HG02938 (cell line): ENCODE results near the gene SPON1.
A peak's percentile ranks its signal among the peaks of the same experiment; 100 is the strongest.
"Not testable (repeated sequence)": the region's sequence is repeated elsewhere in the genome, so short reads cannot be mapped to it uniquely, and the experiment has no call there.

Source experiments
- ATAC-seq: cut with Tn5 transposase; IDR thresholded peaks from one replicate; pipeline ENCODE4 v1.9.1; 2021; ENCODE audit warnings: mild to moderate bottlenecking, moderate library complexity; ENCODE audit not compliant: unreplicated experiment

Gene SPON1

DNA sequence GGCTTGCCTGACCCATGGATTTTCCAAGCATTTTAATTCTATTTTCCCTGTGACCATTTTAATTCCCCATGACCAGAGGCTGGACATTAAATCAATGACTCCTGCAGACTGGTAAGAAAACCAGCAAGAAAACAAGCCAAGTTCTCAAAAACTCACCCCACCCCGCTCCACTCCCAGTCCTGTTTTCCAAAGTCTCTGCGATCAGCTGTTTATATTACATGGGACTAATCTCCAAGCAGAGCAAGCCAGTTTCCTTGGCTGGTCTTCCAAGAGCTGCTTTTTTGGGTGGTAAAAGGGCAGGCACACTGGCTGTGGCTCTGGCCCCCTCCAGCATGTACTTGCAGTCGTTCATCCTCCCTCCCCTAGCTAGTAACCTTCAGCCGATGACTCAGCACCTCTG is 298.5 kb downstream of the SPON1 start:
- no peak for ATAC-seq

GRCh38 chr11:14262271-14262846 is 299.8 kb downstream of the SPON1 start:
- ATAC-seq, result no peak

- ATAC-seq, result no peak
Observed at GRCh38 chr11:14264966-14265365, 302.4 kb downstream of the SPON1 start.

DNA sequence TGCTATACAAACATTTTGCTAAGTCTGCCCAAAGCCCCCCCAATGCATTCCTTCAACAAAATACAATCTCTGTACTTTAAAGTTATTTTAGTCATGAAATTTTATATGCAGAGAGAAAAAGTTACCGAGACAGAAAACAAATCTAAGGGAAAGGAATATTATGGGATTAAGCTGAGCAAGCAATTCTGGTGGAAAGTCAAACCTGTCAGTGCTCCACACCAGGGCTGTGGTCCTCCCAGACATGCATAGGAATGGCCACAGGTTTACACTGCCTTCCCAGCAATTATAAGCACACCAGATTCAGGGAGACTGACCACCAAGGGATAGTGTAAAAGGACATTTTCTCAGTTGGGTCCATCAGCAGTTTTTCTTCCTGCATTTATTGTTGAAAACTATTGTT is 304.1 kb downstream of the SPON1 start:
- no peak for ATAC-seq

DNA sequence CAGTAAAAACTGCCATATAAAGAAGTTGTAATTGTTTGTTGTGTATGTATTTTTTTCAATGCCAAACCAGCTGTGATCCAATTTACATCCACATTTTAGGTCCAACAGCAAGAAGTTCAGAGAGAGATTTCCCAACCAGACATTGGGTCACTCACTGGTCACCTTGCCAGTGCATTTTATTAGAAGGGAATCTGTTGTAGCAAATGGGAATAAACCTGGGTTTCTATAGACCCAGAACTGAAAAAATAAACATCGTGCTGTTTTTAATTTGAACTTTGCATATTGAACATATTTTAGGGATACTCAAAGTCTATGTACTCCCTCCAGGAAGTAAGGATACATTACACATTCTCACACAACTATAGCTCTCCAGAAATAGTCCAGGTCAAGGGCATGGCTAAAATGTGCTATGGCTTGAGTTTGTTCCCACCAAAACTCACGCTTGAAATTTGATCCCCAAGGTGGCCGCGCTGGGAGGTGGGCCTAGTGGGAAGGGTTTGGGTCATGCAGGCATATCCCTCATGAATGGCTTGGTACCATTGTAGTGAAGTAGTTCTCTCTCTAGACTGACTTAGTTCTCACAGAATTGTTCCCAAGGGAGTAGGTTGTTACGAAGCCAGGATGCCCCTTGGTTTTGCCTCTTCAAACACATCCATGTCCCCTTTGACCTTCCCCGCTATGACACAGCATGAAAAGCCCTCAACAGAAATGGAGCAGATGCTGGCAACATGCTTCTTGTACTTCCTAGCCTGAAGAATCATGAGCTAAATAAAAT is 305.5 kb downstream of the SPON1 start:
- ATAC-seq, result no peak

GRCh38 chr11:14269692-14270573 is 307.4 kb downstream of the SPON1 start:
- no peak for ATAC-seq

GRCh38 chr11:14270690-14271542 is 308.4 kb downstream of the SPON1 start:
- peak; percentile 68 for ATAC-seq

GRCh38 chr11:14273895-14274294 is 311.4 kb downstream of the SPON1 start:
- no peak for ATAC-seq

DNA sequence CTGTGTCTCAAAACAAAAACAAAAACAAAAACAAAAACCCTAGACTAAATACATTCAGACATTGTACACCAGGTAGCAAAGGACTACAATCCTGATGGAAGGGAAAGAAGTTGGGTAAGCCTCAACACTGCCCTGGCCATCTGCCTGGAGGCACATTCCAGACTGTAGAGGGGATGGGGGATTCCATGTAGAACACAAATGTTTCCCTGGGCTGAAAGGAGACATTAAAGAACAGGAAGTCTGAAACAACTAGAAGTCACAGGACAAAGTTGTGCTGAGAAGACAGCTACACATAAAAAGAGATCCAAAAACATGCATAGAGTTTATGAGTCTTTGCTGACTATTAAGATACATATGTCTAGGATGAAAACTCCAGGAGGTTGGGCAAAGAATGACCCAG is 312.6 kb downstream of the SPON1 start:
- no peak for ATAC-seq

DNA sequence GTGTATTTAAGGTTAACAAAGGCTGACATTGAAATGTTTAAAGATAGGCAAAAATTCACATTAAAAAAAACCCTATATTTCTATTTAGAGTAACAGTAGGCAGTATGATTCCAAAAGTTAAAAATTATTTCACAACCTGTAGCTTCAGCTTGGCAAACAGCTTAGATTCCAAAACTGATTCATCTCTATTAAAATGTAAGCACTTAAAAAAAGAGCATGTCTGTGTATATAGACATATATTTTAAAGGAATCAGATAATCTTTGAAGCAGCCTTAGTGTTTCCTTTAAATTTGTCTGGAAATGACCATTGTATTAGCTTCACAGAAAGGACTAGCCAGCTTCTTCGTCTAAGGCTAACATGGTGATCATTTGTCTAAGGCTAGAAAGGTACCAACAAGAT is 316.3 kb downstream of the SPON1 start:
- not testable (repeated sequence) for ATAC-seq

DNA sequence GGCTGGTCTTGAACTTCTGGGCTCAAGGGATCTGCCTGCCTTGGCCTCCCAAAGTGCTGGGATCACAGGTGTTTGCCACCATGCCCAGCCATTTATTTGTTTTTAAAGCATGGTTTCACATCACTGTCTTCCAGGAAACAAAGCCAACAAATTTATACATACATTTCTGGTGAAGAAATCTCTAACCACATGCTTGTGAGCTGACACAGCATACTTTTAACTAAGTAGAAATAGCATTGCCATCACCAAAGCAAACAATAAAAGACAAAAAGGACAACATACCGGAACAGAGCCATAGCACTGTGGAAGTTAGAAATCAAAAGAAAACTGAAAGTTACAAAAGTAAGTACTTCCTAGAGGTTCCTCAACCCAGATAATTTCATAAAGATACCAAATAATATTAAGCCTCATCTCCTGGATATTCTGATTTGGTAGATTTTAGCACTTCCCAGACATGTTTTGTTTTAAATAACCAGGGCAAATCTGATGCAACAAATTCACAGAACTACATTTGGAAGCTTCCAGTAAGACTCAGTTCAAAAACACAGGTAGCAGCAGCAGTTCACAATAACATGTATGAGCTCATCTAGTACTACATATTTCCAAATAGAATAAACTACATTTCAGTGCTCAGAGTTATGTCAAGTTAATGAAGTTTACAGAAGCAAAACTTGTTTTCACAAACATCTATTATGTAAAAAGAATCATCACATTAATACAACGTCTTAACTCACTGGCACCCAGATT is 325.8 kb downstream of the SPON1 start:
- no peak for ATAC-seq

DNA sequence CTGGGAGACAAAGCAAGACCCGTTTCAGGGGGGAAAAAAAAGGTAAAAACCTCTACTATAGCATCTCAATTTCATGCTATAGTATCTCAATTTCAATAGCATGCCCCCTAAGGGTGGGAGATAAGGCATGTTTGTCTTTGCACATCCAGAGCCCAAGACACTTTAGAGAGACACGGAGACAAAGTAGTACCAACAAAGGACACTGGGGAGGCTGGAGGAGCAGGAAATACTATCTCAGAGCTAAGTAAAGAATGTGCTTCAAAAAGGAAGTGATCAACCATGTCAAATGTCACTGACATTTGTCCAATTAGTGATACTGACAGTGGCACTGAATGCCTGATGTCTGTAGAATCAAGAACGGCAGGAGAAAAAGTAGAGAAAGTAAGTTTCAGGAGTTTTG is 327.9 kb downstream of the SPON1 start:
- no peak for ATAC-seq

- ATAC-seq, result no peak
Observed at GRCh38 chr11:14299921-14300320, 337.4 kb downstream of the SPON1 start.

GRCh38 chr11:14300661-14301304 is 338.3 kb downstream of the SPON1 start:
- peak; percentile 85 for ATAC-seq

DNA sequence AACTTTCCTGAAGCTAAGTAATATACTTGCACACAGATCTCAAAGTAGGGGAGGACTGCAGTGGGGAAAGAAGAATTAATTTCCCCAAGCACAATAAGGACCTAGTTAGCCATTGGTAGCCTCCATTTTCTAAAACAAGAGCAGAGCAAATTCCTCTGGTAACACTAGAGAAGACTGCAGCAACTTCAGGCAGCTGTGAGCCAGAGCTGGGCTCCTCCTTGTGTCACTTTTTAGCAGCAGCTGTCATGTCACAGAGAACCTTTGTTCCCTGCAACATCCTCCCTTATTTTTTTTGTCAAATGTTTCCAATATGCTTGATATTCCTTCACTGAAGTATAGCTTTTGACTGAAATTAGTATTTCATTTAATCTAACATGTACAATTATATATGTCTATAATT is 342.1 kb downstream of the SPON1 start:
- no peak for ATAC-seq

GRCh38 chr11:14305649-14306048 is 343.1 kb downstream of the SPON1 start:
- no peak for ATAC-seq

GRCh38 chr11:14306481-14306880 is 344.0 kb downstream of the SPON1 start:
- no peak for ATAC-seq

DNA sequence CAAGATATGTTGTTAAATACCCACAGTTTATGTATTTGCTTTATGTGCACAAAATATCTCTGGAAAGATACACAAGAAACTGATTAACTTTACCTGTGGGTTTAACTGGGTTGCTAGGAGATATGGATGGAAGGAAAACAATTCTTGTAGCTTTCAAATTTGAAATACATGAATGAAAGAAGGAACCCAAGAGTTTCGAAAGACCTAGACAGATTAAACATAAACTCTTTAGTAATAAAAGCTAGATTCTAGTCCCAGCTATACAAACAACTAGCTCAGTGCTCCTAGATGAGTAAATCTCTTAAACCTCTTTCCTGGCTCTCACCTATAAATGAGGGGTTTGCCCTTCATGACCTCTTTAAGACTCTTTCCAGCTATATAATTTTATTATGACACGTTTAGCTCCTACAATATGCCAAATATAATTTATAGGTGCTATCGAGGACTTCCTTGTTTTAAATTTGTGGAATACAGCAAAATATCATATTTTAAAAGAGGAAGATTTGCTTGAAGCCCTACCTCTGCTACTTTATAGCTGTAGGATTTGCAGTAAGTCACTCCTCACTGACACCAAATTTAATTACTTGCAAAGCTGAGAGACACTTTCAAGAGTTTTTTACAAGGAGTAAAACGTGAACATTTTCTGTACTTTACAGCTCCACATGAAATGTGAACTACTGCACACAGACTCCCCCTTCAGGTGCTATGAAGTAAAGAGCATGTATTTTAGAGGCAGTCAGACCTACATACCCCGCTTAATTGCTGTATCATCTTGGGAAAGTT is 345.8 kb downstream of the SPON1 start:
- ATAC-seq, result peak; percentile 50

DNA sequence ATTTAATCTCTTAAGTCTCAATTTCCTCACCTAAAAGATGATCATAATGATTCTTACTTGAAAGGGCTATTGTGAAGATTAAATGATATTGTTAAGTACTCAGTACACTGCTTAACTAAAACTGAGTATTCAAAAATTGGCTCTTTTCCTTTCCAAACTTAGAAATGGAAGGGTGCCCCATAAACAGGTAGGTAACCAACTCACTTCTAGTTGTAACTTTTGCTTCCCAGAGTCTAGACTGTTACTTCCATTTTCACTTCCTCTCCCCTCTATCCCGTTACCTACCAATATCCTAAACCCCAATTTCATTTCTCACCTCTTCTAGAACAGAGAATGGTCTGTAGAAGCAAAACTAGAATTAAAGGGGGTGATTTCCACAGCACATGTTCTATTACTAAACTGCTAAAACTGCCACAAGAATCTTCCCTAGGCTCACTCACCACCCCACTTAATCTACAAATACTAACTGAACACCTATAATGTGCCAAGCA is 346.4 kb downstream of the SPON1 start:
- ATAC-seq, result peak; percentile 35
